ENCODE results near the gene HK1.

Gene HK1

GRCh38 chr10:69421611-69422308 is 143.5 kb downstream of the HK1 start:
- Histone ChIP-seq H3K18ac (ENCODE audit: low read length) (no peak overlapping the region), H4K8ac (ENCODE audit: low read depth, low read length) (no peak overlapping the region), H3K23ac (ENCODE audit: low read depth, low read length, poor library complexity) (no peak overlapping the region), H3K4ac (ENCODE audit: low read length) (no peak overlapping the region), H3K9ac (ENCODE audit: low read depth, low read length, poor library complexity) (no peak overlapping the region), H2AK5ac (ENCODE audit: low read depth, low read length) (no peak overlapping the region), H2AFZ (ENCODE audit: low read length) (no peak overlapping the region), H2BK15ac (ENCODE audit: low read length) (no peak overlapping the region), H3K27me3 (ENCODE audit: control insufficient read depth in 3 of 3, insufficient read depth in 3 of 3, low read depth in 1 of 3, low read length in 3 of 3) (peaks cover 0 to 14% (median 0%) of the 10 kb centered on the region in 3 experiments), H3K4me1 (ENCODE audit: control insufficient read depth in 2 of 2, insufficient read depth in 1 of 2, low read depth in 1 of 2, low read length in 2 of 2) (no peaks in the 10 kb centered on the region), H3K14ac (ENCODE audit: low read length) (no peak overlapping the region), H3K27ac (replicated peaks; ENCODE audit: low read length) (no peak overlapping the region), H3K9me3 (replicated peaks in 1 of 2; ENCODE audit: control insufficient read depth in 2 of 2, insufficient read depth in 1 of 2, low read depth in 1 of 2, low read length in 2 of 2) (no peaks in the 10 kb centered on the region), H3K36me3 (replicated peaks in 1 of 2; ENCODE audit: control insufficient read depth in 2 of 2, insufficient read depth in 2 of 2, low read length in 2 of 2) (no peaks in the 10 kb centered on the region), H3K79me1 (ENCODE audit: low read depth, low read length) (no peaks in the 10 kb centered on the region), H2BK120ac (ENCODE audit: low read depth, low read length) (no peak overlapping the region), H2BK5ac (ENCODE audit: low read length) (no peak overlapping the region), H4K91ac (ENCODE audit: low read depth, low read length, poor library complexity) (no peak overlapping the region), H2BK12ac (ENCODE audit: low read length) (no peak overlapping the region), H3K4me3 (ENCODE audit: low read length in 2 of 2) (no peak overlapping the region), H3K4me2 (ENCODE audit: insufficient read depth, low read length, poor library complexity, severe bottlenecking) (no peak overlapping the region)
- no CpG with 5 or more reads among the region's 13 CpGs for WGBS, 2 donors (ENCODE audit: extremely low coverage in 2 of 2, insufficient read length in 2 of 2, insufficient replicate concordance in 1 of 2)
- no peak for DNase-seq (ENCODE audit: low spot score)

- no peaks in the 10 kb centered on the region for H3K36me3 ChIP-seq (replicated peaks in 1 of 2; ENCODE audit: control insufficient read depth in 2 of 2, insufficient read depth in 2 of 2, low read length in 2 of 2)
- no peak overlapping the region for H2BK120ac ChIP-seq (ENCODE audit: low read depth, low read length)
- no peak overlapping the region for H3K9ac ChIP-seq (ENCODE audit: low read depth, low read length, poor library complexity)
- DNase-seq (ENCODE audit: low spot score) = no peak
- H3K79me1 ChIP-seq (ENCODE audit: low read depth, low read length) = no peaks in the 10 kb centered on the region
- peak overlapping the region; percentile 10 for H2BK15ac ChIP-seq (ENCODE audit: low read length)
- no peak overlapping the region for H2AK5ac ChIP-seq (ENCODE audit: low read depth, low read length)
- H3K4me1 ChIP-seq (ENCODE audit: control insufficient read depth in 2 of 2, insufficient read depth in 1 of 2, low read depth in 1 of 2, low read length in 2 of 2) = no peaks in the 10 kb centered on the region
- H2BK5ac ChIP-seq (ENCODE audit: low read length) = no peak overlapping the region
- H3K14ac ChIP-seq (ENCODE audit: low read length) = no peak overlapping the region
- peaks cover 0 to 14% (median 0%) of the 10 kb centered on the region in 3 experiments for H3K27me3 ChIP-seq (ENCODE audit: control insufficient read depth in 3 of 3, insufficient read depth in 3 of 3, low read depth in 1 of 3, low read length in 3 of 3)
- no peak overlapping the region for H3K23ac ChIP-seq (ENCODE audit: low read depth, low read length, poor library complexity)
- WGBS, 2 donors (ENCODE audit: extremely low coverage in 2 of 2, insufficient read length in 2 of 2, insufficient replicate concordance in 1 of 2) = no CpG with 5 or more reads among the region's 4 CpGs
- no peak overlapping the region for H2AFZ ChIP-seq (ENCODE audit: low read length)
- no peak overlapping the region for H3K4me2 ChIP-seq (ENCODE audit: insufficient read depth, low read length, poor library complexity, severe bottlenecking)
- H2BK12ac ChIP-seq (ENCODE audit: low read length) = no peak overlapping the region
- H3K4me3 ChIP-seq (ENCODE audit: low read length in 2 of 2) = no peak overlapping the region
- peak overlapping the region; percentile 24 for H3K4ac ChIP-seq (ENCODE audit: low read length)
- no peak overlapping the region for H4K8ac ChIP-seq (ENCODE audit: low read depth, low read length)
- H4K91ac ChIP-seq (ENCODE audit: low read depth, low read length, poor library complexity) = no peak overlapping the region
- no peaks in the 10 kb centered on the region for H3K9me3 ChIP-seq (replicated peaks in 1 of 2; ENCODE audit: control insufficient read depth in 2 of 2, insufficient read depth in 1 of 2, low read depth in 1 of 2, low read length in 2 of 2)
- H3K27ac ChIP-seq (replicated peaks; ENCODE audit: low read length) = no peak overlapping the region
- H3K18ac ChIP-seq (ENCODE audit: low read length) = no peak overlapping the region
Measured at GRCh38 chr10:69422676-69423075, 144.4 kb downstream of the HK1 start.

- H3K4me1 ChIP-seq (ENCODE audit: control insufficient read depth in 2 of 2, insufficient read depth in 1 of 2, low read depth in 1 of 2, low read length in 2 of 2) = no peaks in the 10 kb centered on the region
- H3K14ac ChIP-seq (ENCODE audit: low read length) = no peak overlapping the region
- peaks cover 0 to 6% (median 0%) of the 10 kb centered on the region in 3 experiments for H3K27me3 ChIP-seq (ENCODE audit: control insufficient read depth in 3 of 3, insufficient read depth in 3 of 3, low read depth in 1 of 3, low read length in 3 of 3)
- no peak overlapping the region for H4K91ac ChIP-seq (ENCODE audit: low read depth, low read length, poor library complexity)
- no peak overlapping the region for H3K9ac ChIP-seq (ENCODE audit: low read depth, low read length, poor library complexity)
- H3K9me3 ChIP-seq (replicated peaks in 1 of 2; ENCODE audit: control insufficient read depth in 2 of 2, insufficient read depth in 1 of 2, low read depth in 1 of 2, low read length in 2 of 2) = no peaks in the 10 kb centered on the region
- H3K4me2 ChIP-seq (ENCODE audit: insufficient read depth, low read length, poor library complexity, severe bottlenecking) = no peak overlapping the region
- H2AFZ ChIP-seq (ENCODE audit: low read length) = no peak overlapping the region
- no peak overlapping the region for H2BK12ac ChIP-seq (ENCODE audit: low read length)
- no peak overlapping the region for H2BK120ac ChIP-seq (ENCODE audit: low read depth, low read length)
- H3K23ac ChIP-seq (ENCODE audit: low read depth, low read length, poor library complexity) = no peak overlapping the region
- H4K8ac ChIP-seq (ENCODE audit: low read depth, low read length) = no peak overlapping the region
- H2BK5ac ChIP-seq (ENCODE audit: low read length) = no peak overlapping the region
- WGBS, 2 donors (ENCODE audit: extremely low coverage in 2 of 2, insufficient read length in 2 of 2, insufficient replicate concordance in 1 of 2) = no CpG with 5 or more reads among the region's 2 CpGs
- no peak overlapping the region for H3K18ac ChIP-seq (ENCODE audit: low read length)
- no peak overlapping the region for H2AK5ac ChIP-seq (ENCODE audit: low read depth, low read length)
- no peak overlapping the region for H3K4ac ChIP-seq (ENCODE audit: low read length)
- no peak overlapping the region for H3K27ac ChIP-seq (replicated peaks; ENCODE audit: low read length)
- no peak for DNase-seq (ENCODE audit: low spot score)
- no peak overlapping the region for H2BK15ac ChIP-seq (ENCODE audit: low read length)
- H3K79me1 ChIP-seq (ENCODE audit: low read depth, low read length) = no peaks in the 10 kb centered on the region
- H3K36me3 ChIP-seq (replicated peaks in 1 of 2; ENCODE audit: control insufficient read depth in 2 of 2, insufficient read depth in 2 of 2, low read length in 2 of 2) = no peaks in the 10 kb centered on the region
- H3K4me3 ChIP-seq (ENCODE audit: low read length in 2 of 2) = no peak overlapping the region
Measured at GRCh38 chr10:69425041-69425440, 146.7 kb downstream of the HK1 start.

GRCh38 chr10:69425511-69426298 is 147.4 kb downstream of the HK1 start:
- Histone ChIP-seq H3K4ac (ENCODE audit: low read length) (no peak overlapping the region), H3K27ac (replicated peaks; ENCODE audit: low read length) (no peak overlapping the region), H4K91ac (ENCODE audit: low read depth, low read length, poor library complexity) (no peak overlapping the region), H2AFZ (ENCODE audit: low read length) (no peak overlapping the region), H2AK5ac (ENCODE audit: low read depth, low read length) (no peak overlapping the region), H3K14ac (ENCODE audit: low read length) (no peak overlapping the region), H2BK120ac (ENCODE audit: low read depth, low read length) (no peak overlapping the region), H2BK5ac (ENCODE audit: low read length) (no peak overlapping the region), H3K4me1 (ENCODE audit: control insufficient read depth in 2 of 2, insufficient read depth in 1 of 2, low read depth in 1 of 2, low read length in 2 of 2) (no peaks in the 10 kb centered on the region), H3K9me3 (replicated peaks in 1 of 2; ENCODE audit: control insufficient read depth in 2 of 2, insufficient read depth in 1 of 2, low read depth in 1 of 2, low read length in 2 of 2) (no peaks in the 10 kb centered on the region), H3K27me3 (ENCODE audit: control insufficient read depth in 3 of 3, insufficient read depth in 3 of 3, low read depth in 1 of 3, low read length in 3 of 3) (peaks cover 0 to 5% (median 0%) of the 10 kb centered on the region in 3 experiments), H3K23ac (ENCODE audit: low read depth, low read length, poor library complexity) (no peak overlapping the region), H3K18ac (ENCODE audit: low read length) (no peak overlapping the region), H2BK15ac (ENCODE audit: low read length) (no peak overlapping the region), H3K36me3 (replicated peaks in 1 of 2; ENCODE audit: control insufficient read depth in 2 of 2, insufficient read depth in 2 of 2, low read length in 2 of 2) (no peaks in the 10 kb centered on the region), H3K4me2 (ENCODE audit: insufficient read depth, low read length, poor library complexity, severe bottlenecking) (no peak overlapping the region), H4K8ac (ENCODE audit: low read depth, low read length) (no peak overlapping the region), H2BK12ac (ENCODE audit: low read length) (no peak overlapping the region), H3K4me3 (ENCODE audit: low read length in 2 of 2) (no peak overlapping the region), H3K9ac (ENCODE audit: low read depth, low read length, poor library complexity) (no peak overlapping the region), H3K79me1 (ENCODE audit: low read depth, low read length) (no peaks in the 10 kb centered on the region)
- WGBS, 2 donors (ENCODE audit: extremely low coverage in 2 of 2, insufficient read length in 2 of 2, insufficient replicate concordance in 1 of 2) = no CpG with 5 or more reads among the region's 5 CpGs
- DNase-seq (ENCODE audit: low spot score) = no peak

Measured in neuronal stem cell (in vitro differentiated cells).